Upper lobe of right lung (tissue), 1 donor: ENCODE measurements around the gene BRSK2. TPM values are rescaled to one million over a fixed set of nuclear protein-coding genes. Genes with fewer than 3 reads are reported as not detected.

ENCODE experiments used
- ATAC-seq: fragments of 200-7000 bp; cut with Tn5 transposase; one replicate; pipeline ENCODE4 v1.9.1; 2020; ENCODE audit warnings: mild to moderate bottlenecking, moderate library complexity
- DNase-seq: peaks from one replicate; pipeline ENCODE4 v3.0.0-alpha.2; 2020
- H3K27ac ChIP-seq: fragments of 200-600 bp; one replicate; pipeline ENCODE4 v1.8.0; 2022
- H3K27me3 ChIP-seq: fragments of 200-600 bp; one replicate; pipeline ENCODE4 v1.8.0; 2022; ENCODE audit warnings: mild to moderate bottlenecking
- H3K36me3 ChIP-seq: fragments of 200-600 bp; one replicate; pipeline ENCODE4 v1.8.0; 2022
- H3K4me1 ChIP-seq: fragments of 200-600 bp; one replicate; pipeline ENCODE4 v1.8.0; 2022
- H3K4me3 ChIP-seq: fragments of 200-600 bp; one replicate; pipeline ENCODE4 v1.8.0; 2022; ENCODE audit warnings: mild to moderate bottlenecking
- H3K9me3 ChIP-seq: fragments of 200-600 bp; one replicate; pipeline ENCODE4 v1.8.0; 2022
- CTCF ChIP-seq: fragments of 200-600 bp; IDR thresholded peaks from one replicate; pipeline ENCODE4 v1.8.0; 2022; ENCODE audit warnings: antibody characterized with exemption
- intact Hi-C: fragments of 100-400 bp; cut with DNase I; formaldehyde crosslinking; loops from one replicate; pipeline ENCODE4 v1.11.0; 2022
- total RNA-seq: library from RNA; stranded (reverse); fragmentation: NEBNext Ultra II Directional; extraction: Animal tissue kit (Norgen Biotek cat#: 25700); gene quantifications from one replicate; pipeline ENCODE4 v1.2.1, GENCODE V29; 2021
- donor health status: DM: no; HTN: yes; CAD: no; lungs with severe emphysema.

The BRSK2 gene
- total RNA-seq, 1 donor from 2014 or later: 0.26 TPM

DNA sequence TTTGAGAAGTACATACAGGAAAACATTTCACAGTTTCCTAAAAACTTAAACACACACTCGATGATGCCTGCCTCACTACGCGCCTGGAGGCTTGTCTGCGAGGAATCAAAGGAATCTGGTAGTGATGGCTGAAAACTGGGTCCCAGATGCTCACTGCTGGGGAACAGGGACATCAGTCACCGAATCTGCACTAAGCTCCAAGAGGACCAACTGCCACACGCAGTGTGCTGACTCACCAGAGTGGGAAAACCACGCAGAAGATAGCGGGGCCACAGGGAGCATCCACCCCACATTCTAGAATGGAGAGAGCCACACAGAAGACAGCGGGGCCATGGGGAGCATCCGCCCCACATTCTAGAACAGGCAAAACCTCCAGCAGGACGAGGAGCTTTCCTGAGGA, 121.2 kb downstream of the BRSK2 start:
- intact Hi-C loops: no loop called here
- TF ChIP-seq CTCF: no peak
- H3K4me1 ChIP-seq: peaks cover 59% of the 10 kb centered on the region

GRCh38 chr11:1511937-1512496, 122.3 kb downstream of the BRSK2 start:
- no peak overlapping the region for H3K27ac ChIP-seq
- no peaks in the 10 kb centered on the region for H3K36me3 ChIP-seq
- no peaks in the 10 kb centered on the region for H3K27me3 ChIP-seq
- intact Hi-C loops: no loop called here
- H3K4me1 ChIP-seq: peaks cover 56% of the 10 kb centered on the region
- no peak for ATAC-seq
- DNase-seq: no peak
- no peak overlapping the region for H3K4me3 ChIP-seq
- TF ChIP-seq CTCF: no peak
- no peaks in the 10 kb centered on the region for H3K9me3 ChIP-seq

More for the DNA sequence above, 121.2 kb downstream of the BRSK2 start:
- H3K27ac ChIP-seq: no peak overlapping the region
- H3K4me3 ChIP-seq: no peak overlapping the region
- H3K27me3 ChIP-seq: no peaks in the 10 kb centered on the region
- no peak for DNase-seq
- H3K36me3 ChIP-seq: no peaks in the 10 kb centered on the region
- H3K9me3 ChIP-seq: no peaks in the 10 kb centered on the region
- no peak for ATAC-seq

Other genes with a start within 250 kb of the BRSK2 start
- gene MUC5AC, start 232.0 kb upstream of the BRSK2 start, total RNA-seq: not detected
- gene MUC5B, start 166.9 kb upstream of the BRSK2 start, total RNA-seq: 1.2 TPM
- 71.1 TPM for gene TOLLIP, start 80.3 kb upstream of the BRSK2 start, total RNA-seq
- gene MOB2, start 96.8 kb downstream of the BRSK2 start, total RNA-seq: 58.9 TPM
- 18.0 TPM for gene DUSP8, start 182.3 kb downstream of the BRSK2 start, total RNA-seq
- gene KRTAP5-1, start 195.3 kb downstream of the BRSK2 start, total RNA-seq: not detected
- gene KRTAP5-2, start 208.4 kb downstream of the BRSK2 start, total RNA-seq: not detected
- gene KRTAP5-3, start 218.5 kb downstream of the BRSK2 start, total RNA-seq: not detected
- gene KRTAP5-4, start 232.2 kb downstream of the BRSK2 start, total RNA-seq: not detected
- gene KRTAP5-5, start 239.8 kb downstream of the BRSK2 start, total RNA-seq: not detected